GM12872 (cell line): ENCODE measurements around the gene MARK4.

ENCODE experiments used
- TF ChIP-seq, protein P1 (sequence below): IDR thresholded peaks from 3 replicates; pipeline ENCODE4 v1.5.1; 2011; ENCODE audit warnings: low read depth, mild to moderate bottlenecking, low read length, moderate library complexity; ENCODE audit not compliant: insufficient read depth

MARK4 gene

DNA sequence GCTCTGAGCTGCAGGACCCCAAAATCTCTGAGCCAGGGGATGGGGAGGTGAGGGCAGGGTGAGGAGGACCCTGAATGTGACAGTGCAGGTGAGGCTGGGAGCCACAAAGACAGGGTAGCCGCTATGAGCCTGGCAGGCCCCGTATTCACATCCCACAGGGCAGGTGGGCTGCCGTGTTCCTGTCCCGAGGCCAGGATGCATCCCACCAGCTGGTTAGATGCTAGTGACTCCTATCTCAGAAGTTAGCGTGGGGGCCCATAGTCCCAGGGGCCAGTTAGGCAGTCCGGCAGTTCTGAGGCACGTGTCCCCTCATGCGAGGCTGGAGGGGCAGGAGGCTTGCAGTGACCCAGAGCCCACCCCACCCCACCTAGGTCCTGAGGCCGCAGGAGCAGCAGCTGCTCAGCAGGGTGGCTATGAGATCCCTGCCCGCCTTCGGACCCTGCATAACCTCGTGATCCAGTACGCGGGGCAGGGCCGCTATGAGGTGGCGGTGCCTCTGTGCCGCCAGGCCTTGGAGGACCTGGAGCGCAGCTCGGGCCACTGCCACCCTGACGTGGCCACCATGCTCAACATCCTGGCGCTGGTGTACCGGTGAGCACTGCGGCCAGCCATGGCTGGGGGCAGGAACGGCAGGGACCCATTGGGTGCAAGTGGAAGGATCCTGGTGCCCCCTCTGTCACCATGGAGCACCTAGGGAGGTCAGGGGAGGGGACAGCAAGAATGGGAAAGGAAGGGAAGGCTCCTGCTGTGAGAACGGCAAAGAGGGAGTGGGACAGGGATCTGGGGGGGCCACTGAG lies 96.7 kb downstream of the MARK4 start:
- TF ChIP-seq, protein P1, sequence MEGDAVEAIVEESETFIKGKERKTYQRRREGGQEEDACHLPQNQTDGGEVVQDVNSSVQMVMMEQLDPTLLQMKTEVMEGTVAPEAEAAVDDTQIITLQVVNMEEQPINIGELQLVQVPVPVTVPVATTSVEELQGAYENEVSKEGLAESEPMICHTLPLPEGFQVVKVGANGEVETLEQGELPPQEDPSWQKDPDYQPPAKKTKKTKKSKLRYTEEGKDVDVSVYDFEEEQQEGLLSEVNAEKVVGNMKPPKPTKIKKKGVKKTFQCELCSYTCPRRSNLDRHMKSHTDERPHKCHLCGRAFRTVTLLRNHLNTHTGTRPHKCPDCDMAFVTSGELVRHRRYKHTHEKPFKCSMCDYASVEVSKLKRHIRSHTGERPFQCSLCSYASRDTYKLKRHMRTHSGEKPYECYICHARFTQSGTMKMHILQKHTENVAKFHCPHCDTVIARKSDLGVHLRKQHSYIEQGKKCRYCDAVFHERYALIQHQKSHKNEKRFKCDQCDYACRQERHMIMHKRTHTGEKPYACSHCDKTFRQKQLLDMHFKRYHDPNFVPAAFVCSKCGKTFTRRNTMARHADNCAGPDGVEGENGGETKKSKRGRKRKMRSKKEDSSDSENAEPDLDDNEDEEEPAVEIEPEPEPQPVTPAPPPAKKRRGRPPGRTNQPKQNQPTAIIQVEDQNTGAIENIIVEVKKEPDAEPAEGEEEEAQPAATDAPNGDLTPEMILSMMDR = no peak

DNA sequence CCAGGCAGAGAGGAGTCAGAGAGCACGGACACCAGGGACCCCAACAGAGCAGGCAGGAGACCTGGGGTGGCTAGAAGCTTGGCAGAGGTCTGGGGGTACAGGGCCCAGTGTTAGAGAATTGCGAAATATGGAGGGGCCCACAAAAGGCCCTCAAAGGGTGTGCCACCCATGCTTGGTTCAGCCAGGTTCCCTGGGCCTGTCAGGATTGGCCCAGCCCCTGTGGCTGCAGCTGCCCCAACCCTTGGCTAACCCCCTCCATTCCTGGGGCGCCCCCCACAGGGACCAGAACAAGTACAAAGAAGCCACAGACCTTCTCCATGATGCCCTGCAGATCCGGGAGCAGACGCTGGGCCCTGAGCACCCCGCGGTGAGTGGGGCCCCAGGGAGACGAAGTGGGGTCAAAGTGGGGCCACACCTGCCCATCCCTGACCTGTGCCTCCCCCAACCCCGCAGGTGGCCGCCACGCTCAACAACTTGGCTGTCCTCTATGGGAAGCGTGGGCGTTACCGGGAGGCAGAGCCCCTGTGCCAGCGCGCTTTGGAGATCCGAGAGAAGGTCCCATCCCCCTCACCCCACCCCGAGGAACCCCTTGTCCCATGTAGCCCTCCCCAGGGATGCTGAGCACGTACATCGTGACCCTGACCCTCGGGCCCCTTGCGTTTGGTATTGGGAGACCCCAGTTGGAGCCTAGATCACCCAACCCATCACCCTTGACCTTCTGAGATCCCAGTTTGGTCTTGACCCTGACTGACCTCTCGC lies 97.5 kb downstream of the MARK4 start:
- TF ChIP-seq, protein P1 = no peak

DNA sequence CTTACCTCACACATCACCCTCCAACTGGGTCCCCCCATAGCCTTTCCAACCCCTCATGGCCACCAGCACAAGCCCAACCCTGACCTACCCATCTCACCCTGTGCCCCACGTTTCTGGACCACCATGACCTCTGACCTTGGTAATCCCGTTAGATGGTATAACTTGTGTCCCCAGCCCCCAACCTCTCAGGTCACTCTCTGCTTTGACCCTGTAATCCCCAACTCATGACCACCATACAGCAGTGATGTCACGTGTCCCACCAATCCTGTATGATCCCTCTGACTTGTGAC lies 98.0 kb downstream of the MARK4 start:
- TF ChIP-seq, protein P1 = no peak

DNA sequence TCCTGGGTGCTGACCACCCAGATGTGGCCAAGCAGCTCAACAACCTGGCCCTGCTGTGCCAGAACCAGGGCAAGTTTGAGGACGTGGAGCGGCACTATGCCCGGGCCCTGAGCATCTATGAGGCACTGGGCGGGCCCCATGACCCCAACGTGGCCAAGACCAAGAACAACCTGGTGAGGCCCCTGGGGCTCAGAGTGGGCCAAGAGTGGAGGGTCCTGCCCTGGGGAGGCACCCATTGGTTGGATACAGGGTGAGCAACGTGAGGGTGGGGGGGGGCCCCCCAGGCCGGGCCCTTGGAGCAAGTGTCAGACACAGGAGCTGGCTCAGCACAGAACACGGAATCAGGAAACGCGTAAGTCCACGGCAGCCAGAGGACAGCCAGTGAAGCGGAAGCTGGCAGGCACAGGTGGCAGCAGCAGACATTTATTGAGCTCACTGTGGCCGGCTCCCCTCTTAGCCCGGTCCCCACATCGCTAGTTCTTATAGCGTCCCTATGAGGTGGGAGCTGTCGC lies 98.4 kb downstream of the MARK4 start:
- TF ChIP-seq, protein P1 = no peak

DNA sequence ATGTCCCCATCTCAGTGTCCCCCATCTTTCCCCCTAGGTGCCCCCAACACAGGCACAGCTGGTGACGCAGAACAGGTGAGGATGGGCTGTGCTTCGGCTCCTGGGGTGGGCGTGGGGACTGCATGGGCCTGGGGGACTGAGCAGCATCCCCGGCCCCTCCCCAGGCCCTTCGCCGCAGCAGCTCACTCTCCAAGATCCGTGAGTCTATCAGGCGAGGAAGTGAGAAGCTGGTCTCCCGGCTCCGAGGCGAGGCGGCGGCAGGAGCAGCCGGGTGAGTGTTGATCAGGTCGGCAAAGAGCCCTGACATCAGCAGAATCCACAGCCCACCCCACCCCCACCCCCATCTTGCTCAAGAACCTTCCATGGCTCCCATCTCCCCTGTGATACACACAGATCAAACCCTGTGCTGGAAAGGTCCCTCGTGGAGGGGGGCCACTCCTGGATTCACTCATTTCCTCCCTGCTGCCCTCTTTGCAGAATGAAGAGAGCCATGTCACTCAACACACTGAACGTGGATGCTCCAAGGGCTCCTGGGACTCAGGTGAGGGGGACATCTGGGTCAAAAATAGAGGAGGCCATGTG lies 99.5 kb downstream of the MARK4 start:
- TF ChIP-seq, protein P1 = no peak

DNA sequence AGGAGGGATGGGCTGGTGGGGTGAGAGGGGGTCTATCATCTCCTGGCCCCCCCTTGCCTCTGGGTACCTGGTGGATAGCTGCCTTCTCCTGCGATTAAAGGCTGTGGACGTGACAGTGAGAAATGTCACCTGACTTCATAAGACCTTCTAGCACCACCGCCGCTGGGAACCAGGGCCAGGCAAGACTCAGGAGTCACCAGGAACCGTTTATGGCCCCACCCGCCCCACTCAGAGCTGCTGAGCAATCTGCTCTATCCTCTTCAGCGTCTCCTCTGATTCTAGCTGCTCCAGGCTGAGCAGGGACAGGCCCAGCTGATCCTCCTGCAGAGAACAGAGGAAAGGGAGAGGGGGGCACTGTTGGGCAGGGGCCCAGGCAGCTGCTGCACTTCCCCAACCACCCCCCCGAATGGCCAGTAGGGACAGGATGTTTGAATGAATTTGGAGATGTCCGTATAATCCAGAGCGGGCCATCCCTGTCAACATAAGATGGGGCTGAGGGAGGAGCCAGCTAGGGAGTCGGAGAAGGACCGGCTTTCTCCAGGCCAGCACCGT lies 100.4 kb downstream of the MARK4 start:
- TF ChIP-seq, protein P1 = no peak

DNA sequence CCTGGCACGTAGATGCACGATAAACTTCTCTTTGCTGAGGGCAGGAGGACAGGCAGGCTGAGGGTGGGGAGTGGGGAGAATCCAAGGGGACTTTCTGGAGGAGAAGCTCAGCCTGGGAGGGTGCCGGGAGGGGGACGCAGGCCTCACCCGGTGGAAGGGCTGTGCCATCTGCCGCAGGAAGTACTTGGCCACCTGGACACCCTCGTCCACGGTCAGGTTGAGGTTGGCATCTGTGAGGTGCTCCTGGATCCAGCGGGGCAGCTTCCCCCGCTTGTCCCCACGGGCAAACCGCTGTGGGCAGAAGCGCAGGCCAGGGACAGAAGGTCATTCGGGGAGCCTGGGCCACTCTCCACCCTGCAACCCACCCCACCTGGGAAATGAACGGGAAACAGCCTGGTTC lies 101.0 kb downstream of the MARK4 start:
- TF ChIP-seq, protein P1 = no peak
